GM12801 (cell line): ENCODE data around the gene UBAC1.

Experiments used
- CTCF ChIP-seq: IDR thresholded peaks from one replicate; pipeline ENCODE4 v1.5.1; 2011; ENCODE audit warnings: control low read depth; ENCODE audit not compliant: insufficient read length; ENCODE audit errors: extremely low read depth

The UBAC1 gene

GRCh38 chr9:135980926-135981630 is 19.9 kb upstream of the UBAC1 start:
- TF ChIP-seq CTCF: no peak

GRCh38 chr9:135979547-135980166 is 18.5 kb upstream of the UBAC1 start:
- no peak for TF ChIP-seq CTCF

GRCh38 chr9:135978642-135979546 is 17.7 kb upstream of the UBAC1 start:
- no peak for TF ChIP-seq CTCF

GRCh38 chr9:135976944-135977343 is 15.8 kb upstream of the UBAC1 start:
- no peak for TF ChIP-seq CTCF

- no peak for TF ChIP-seq CTCF
Measured at GRCh38 chr9:135976531-135976930, 15.4 kb upstream of the UBAC1 start.

- TF ChIP-seq CTCF: no peak
Measured at GRCh38 chr9:135975834-135976233, 14.7 kb upstream of the UBAC1 start.

- TF ChIP-seq CTCF: no peak
Measured at GRCh38 chr9:135974220-135974573, 13.0 kb upstream of the UBAC1 start.
